ENCODE data around the gene NT5C3A. TPM values are rescaled to one million over a fixed set of nuclear protein-coding genes. Genes with fewer than 3 reads are reported as not detected.

The NT5C3A gene
- total RNA-seq, 2 donors from 2014 or later = 14.5 to 22.2 TPM

DNA sequence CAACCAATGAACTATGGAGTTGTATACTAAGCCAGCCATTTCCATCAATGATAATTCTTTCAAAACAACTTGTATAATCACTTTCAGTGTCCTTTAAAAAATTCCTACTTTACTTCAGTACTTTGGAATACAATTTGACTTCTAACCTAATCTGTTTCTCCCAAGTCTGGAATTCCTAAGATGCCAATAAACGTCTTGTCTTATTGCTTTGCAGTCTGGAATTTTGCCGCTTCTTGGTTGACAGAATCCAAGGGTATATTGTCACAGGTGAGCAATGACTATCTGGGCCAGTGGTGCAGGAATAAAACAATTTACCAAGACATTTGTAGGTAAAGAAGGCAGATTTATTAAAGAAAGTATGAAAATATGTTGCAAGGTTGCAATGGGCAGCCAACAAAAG, 24.8 kb upstream of the NT5C3A start:
- no peaks in the 10 kb centered on the region for H3K4me1 ChIP-seq (ENCODE audit: control insufficient read depth in 1 of 2, low read depth in 2 of 2)
- TF ChIP-seq, protein P1, sequence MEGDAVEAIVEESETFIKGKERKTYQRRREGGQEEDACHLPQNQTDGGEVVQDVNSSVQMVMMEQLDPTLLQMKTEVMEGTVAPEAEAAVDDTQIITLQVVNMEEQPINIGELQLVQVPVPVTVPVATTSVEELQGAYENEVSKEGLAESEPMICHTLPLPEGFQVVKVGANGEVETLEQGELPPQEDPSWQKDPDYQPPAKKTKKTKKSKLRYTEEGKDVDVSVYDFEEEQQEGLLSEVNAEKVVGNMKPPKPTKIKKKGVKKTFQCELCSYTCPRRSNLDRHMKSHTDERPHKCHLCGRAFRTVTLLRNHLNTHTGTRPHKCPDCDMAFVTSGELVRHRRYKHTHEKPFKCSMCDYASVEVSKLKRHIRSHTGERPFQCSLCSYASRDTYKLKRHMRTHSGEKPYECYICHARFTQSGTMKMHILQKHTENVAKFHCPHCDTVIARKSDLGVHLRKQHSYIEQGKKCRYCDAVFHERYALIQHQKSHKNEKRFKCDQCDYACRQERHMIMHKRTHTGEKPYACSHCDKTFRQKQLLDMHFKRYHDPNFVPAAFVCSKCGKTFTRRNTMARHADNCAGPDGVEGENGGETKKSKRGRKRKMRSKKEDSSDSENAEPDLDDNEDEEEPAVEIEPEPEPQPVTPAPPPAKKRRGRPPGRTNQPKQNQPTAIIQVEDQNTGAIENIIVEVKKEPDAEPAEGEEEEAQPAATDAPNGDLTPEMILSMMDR (IDR thresholded peaks at IDR 0.05) = no peak
- ATAC-seq (ENCODE audit: insufficient number of reproducible peaks, low FRiP score, low read depth) (no peak), DNase-seq (ENCODE audit: low spot score) (no peak)
- no peaks in the 10 kb centered on the region for H3K27me3 ChIP-seq (replicated peaks; ENCODE audit: insufficient read depth)
- H3K36me3 ChIP-seq = no peaks in the 10 kb centered on the region
- no peaks in the 10 kb centered on the region for H3K9me3 ChIP-seq
- no peak overlapping the region for H3K27ac ChIP-seq
- no peak overlapping the region for H3K4me3 ChIP-seq

DNA sequence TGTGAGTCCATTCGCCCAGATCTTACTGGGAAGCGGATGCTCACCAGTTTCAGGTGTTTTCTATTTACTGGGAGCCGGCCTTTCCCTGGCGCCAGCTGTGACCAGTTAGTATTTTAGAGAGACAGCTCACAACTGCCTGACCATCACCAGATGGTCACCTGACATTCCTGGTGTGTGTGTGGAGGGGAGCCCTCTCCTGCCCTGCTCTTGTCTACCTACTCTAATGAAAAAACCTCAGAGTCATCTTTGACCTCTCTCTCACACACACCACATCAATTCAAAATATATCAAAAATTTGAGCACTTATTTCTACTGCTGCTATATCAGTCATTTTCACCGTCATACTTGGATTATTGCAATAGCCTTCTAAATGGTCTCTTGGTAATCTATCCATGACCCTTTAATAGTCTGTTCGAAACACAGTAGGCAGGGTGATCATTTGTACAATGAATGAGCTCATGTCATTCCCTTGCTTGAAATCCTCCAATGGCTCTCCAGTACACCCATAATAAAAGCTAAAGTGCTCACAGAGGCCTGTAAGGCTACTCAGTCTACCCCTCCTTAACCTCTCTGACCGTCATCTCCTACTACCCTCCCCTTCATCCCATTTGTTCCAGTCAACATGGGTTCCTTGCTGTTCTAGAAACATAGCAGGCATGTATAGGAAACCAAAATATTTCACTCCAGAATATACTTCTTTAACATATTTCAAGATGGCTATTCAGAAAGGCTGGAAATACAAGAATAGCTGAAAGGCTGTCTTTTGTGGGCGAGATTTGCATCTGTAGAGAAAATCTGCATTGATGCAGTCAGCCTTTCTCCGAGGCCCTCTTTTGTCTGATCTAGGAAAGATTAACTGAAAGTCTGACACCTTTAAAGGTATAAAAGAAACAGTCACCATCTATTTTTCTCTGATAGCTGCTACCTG, 17.5 kb upstream of the NT5C3A start:
- no peak overlapping the region for H3K4me3 ChIP-seq
- no peaks in the 10 kb centered on the region for H3K27me3 ChIP-seq (replicated peaks; ENCODE audit: insufficient read depth)
- TF ChIP-seq, protein P1 (IDR thresholded peaks at IDR 0.05) = no peak
- H3K27ac ChIP-seq = no peak overlapping the region
- DNase-seq (ENCODE audit: low spot score) = no peak
- H3K36me3 ChIP-seq = no peaks in the 10 kb centered on the region
- no peak for ATAC-seq (ENCODE audit: insufficient number of reproducible peaks, low FRiP score, low read depth)
- no peaks in the 10 kb centered on the region for H3K4me1 ChIP-seq (ENCODE audit: control insufficient read depth in 1 of 2, low read depth in 2 of 2)
- H3K9me3 ChIP-seq = no peaks in the 10 kb centered on the region

DNA sequence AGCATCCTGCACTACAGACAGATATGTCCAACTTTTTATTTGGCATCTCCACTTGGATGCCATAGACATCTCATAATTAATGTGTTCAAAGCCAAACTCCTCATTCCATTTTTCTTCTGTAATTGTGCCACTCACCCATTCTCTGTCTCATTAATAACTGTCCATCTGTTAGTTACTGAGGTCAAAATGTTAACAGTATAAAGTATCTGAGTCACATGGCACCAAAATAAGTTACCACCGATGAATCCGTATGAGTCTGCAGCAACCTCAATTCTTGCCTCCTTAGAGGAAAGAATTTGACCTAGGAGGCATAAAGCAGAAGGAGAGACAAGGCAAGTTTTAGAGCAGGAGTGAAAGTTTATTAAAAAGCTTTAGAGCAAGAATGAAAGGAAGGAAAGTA, 16.5 kb upstream of the NT5C3A start:
- TF ChIP-seq, protein P1 (IDR thresholded peaks at IDR 0.05) = no peak

DNA sequence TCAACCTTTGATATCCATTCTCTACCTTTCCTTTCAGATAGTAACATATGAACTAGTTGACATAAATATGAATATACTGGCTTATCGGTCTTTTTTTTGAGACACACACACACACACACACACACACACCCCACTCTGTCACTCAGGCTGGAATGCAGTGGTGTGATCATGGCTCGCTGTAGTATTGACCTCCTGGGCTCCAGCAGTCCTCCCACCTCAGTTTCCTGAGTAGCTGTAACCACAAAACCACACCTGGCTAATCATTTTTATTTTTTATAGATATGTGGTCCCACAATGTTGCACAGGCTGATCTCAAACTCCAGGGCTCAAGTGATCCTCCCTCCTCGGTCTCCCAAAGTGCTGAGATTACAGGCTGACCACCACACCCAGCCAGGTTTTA, 14.2 kb upstream of the NT5C3A start:
- H3K36me3 ChIP-seq = no peaks in the 10 kb centered on the region
- no peak for ATAC-seq (ENCODE audit: insufficient number of reproducible peaks, low FRiP score, low read depth)
- no peak overlapping the region for H3K27ac ChIP-seq
- H3K4me1 ChIP-seq (ENCODE audit: control insufficient read depth in 1 of 2, low read depth in 2 of 2) = peaks cover 0 to 6% of the 10 kb centered on the region in 2 donors
- no peaks in the 10 kb centered on the region for H3K27me3 ChIP-seq (replicated peaks; ENCODE audit: insufficient read depth)
- no peaks in the 10 kb centered on the region for H3K9me3 ChIP-seq
- no peak overlapping the region for H3K4me3 ChIP-seq
- DNase-seq (ENCODE audit: low spot score) = no peak
- TF ChIP-seq, protein P1 (IDR thresholded peaks at IDR 0.05) = no peak

More for the DNA sequence above, 16.5 kb upstream of the NT5C3A start:
- DNase-seq (ENCODE audit: low spot score) (no peak), ATAC-seq (ENCODE audit: insufficient number of reproducible peaks, low FRiP score, low read depth) (no peak)
- Histone ChIP-seq H3K36me3 (no peaks in the 10 kb centered on the region), H3K4me3 (no peak overlapping the region), H3K4me1 (ENCODE audit: control insufficient read depth in 1 of 2, low read depth in 2 of 2) (no peaks in the 10 kb centered on the region), H3K9me3 (no peaks in the 10 kb centered on the region), H3K27ac (no peak overlapping the region), H3K27me3 (replicated peaks; ENCODE audit: insufficient read depth) (no peaks in the 10 kb centered on the region)

DNA sequence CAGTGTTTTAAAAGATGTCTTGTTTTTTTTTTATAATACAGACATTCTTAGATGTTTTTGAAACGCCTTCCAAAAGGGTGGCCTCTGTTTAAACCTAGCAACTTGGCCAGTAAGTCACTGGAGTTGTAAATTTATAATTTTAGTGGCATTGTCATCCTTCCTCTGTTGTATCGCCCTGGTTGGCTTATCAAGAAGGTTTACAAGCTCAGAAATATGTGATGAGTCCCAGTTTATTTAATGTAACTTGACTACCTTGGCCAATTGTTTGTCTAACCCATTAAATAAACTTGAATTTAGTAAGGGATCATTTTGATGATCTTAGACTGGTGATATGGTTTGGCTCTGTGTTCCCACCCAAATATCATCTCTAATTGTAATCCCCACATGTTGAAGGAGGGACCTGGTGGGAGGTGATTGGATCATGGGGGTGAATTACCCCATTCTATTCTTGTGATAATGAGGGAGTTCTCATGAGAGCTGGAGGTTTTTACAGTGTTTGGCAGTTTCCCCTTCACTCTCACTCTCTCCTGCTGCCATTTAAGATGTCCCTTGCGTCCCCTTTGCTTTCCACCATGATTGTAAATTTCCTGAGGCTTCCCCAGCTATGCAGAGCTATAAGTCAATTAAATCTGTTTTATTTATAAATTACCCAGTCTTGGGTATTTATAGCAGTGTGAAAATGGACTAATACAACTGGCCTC, 13.4 kb upstream of the NT5C3A start:
- Histone ChIP-seq H3K27ac (no peak overlapping the region), H3K4me3 (no peak overlapping the region), H3K9me3 (no peaks in the 10 kb centered on the region), H3K36me3 (no peaks in the 10 kb centered on the region), H3K4me1 (ENCODE audit: control insufficient read depth in 1 of 2, low read depth in 2 of 2) (peaks cover 0 to 6% of the 10 kb centered on the region in 2 donors), H3K27me3 (replicated peaks; ENCODE audit: insufficient read depth) (no peaks in the 10 kb centered on the region)
- TF ChIP-seq, protein P1 (IDR thresholded peaks at IDR 0.05) = no peak
- no peak for ATAC-seq (ENCODE audit: insufficient number of reproducible peaks, low FRiP score, low read depth)
- no peak for DNase-seq (ENCODE audit: low spot score)

Data from thoracic aorta (tissue), 2 donors.